IMR-90 (cell line): ENCODE results near the gene GRK2. TPM values are rescaled to one million over a fixed set of nuclear protein-coding genes. Genes with fewer than 3 reads are reported as not detected.

Experiments used
- ATAC-seq: fragments of 200-7000 bp; cut with Tn5 transposase; 2 replicates; pipeline ENCODE4 v1.9.1; 2020; ENCODE audit warnings: low read depth, mild to moderate bottlenecking, moderate library complexity
- BruUV-seq: library from RNA; stranded (reverse); fragments of 400-500 nt; replicated peaks from 2 replicates; lab custom pipeline; 2021; lab: Mats Ljungman, UMichigan
- CTCF ChIA-PET: fragments of 300-600 bp; formaldehyde crosslinking; extraction: SDS; loops from one replicate; lab custom pipeline; 2021; ENCODE audit warnings: antibody characterized with exemption; lab: Yijun Ruan, JAX
- POLR2A ChIA-PET: fragments of 300-600 bp; sonication (Branson Sonifier 250); formaldehyde crosslinking; loops from one replicate; lab custom pipeline; 2022; ENCODE audit warnings: antibody characterized with exemption; ENCODE audit not compliant: unreplicated experiment; lab: Charles Lee
- DNase-seq: peaks from one replicate; pipeline ENCODE4 v3.0.0; 2013
- H2AFZ ChIP-seq: replicated peaks from 2 replicates; pipeline ENCODE3; 2013; ENCODE audit warnings: low read length, mild to moderate bottlenecking; ENCODE audit not compliant: poor library complexity
- H2AK5ac ChIP-seq: 2 replicates; pipeline ENCODE4 v1.6.1; 2013; ENCODE audit warnings: low read depth, low read length, inconsistent platforms
- H2AK9ac ChIP-seq: replicated peaks from 2 replicates; pipeline ENCODE3; 2013; ENCODE audit warnings: mild to moderate bottlenecking, low read depth, low read length, moderate library complexity; ENCODE audit not compliant: poor library complexity
- H2BK120ac ChIP-seq: 2 replicates; pipeline ENCODE4 v1.6.1; 2013; ENCODE audit warnings: low read depth, low read length, inconsistent platforms
- H2BK15ac ChIP-seq: 3 replicates; pipeline ENCODE4 v1.6.1; 2013; ENCODE audit warnings: low read depth, low read length, inconsistent platforms
- H2BK20ac ChIP-seq: 2 replicates; pipeline ENCODE4 v1.6.1; 2013; ENCODE audit warnings: low read depth, mild to moderate bottlenecking, inconsistent platforms, low read length, moderate library complexity
- H2BK5ac ChIP-seq: 2 replicates; pipeline ENCODE4 v1.6.1; 2013; ENCODE audit warnings: mild to moderate bottlenecking, low read depth, low read length, inconsistent platforms; ENCODE audit not compliant: poor library complexity, severe bottlenecking
- H3K14ac ChIP-seq: replicated peaks from 2 replicates; pipeline ENCODE4 v1.6.1; 2013; ENCODE audit warnings: low read depth, low read length, inconsistent platforms
- H3K18ac ChIP-seq: 2 replicates; pipeline ENCODE4 v1.6.1; 2013; ENCODE audit warnings: low read depth, low read length, control low read depth
- H3K23ac ChIP-seq: 2 replicates; pipeline ENCODE4 v1.6.1; 2013; ENCODE audit warnings: low read depth, low read length, inconsistent platforms
- H3K27ac ChIP-seq: 2 replicates; pipeline ENCODE4 v1.5.1; 2013; ENCODE audit warnings: mild to moderate bottlenecking, control low read depth, low read length; ENCODE audit not compliant: insufficient read depth
- H3K27me3 ChIP-seq: 2 replicates; pipeline ENCODE4 v1.6.1; 2013; ENCODE audit warnings: low read length; ENCODE audit not compliant: control insufficient read depth, insufficient read depth
- H3K36me3 ChIP-seq: 2 replicates; pipeline ENCODE4 v1.6.1; 2013; ENCODE audit warnings: low read length, mixed read lengths; ENCODE audit not compliant: control insufficient read depth, insufficient read depth
- H3K4ac ChIP-seq: 2 replicates; pipeline ENCODE4 v1.6.1; 2013; ENCODE audit warnings: low read depth, low read length, inconsistent platforms
- H3K4me1 ChIP-seq: 2 replicates; pipeline ENCODE4 v1.6.1; 2013; ENCODE audit warnings: low read length, mixed read lengths; ENCODE audit not compliant: control insufficient read depth, insufficient read depth
- H3K4me2 ChIP-seq: 2 replicates; pipeline ENCODE4 v1.6.1; 2013; ENCODE audit warnings: low read depth, mild to moderate bottlenecking, control low read depth, low read length, moderate library complexity
- H3K4me3 ChIP-seq: 2 replicates; pipeline ENCODE4 v1.5.1; 2013; ENCODE audit warnings: low read depth, mild to moderate bottlenecking, control low read depth, low read length, moderate library complexity; ENCODE audit not compliant: insufficient read depth
- H3K56ac ChIP-seq: 2 replicates; pipeline ENCODE4 v1.6.1; 2013; ENCODE audit warnings: low read length, inconsistent platforms; ENCODE audit not compliant: insufficient read depth; ENCODE audit errors: extremely low read depth
- H3K79me1 ChIP-seq, 2 experiments: 2 replicates each; pipeline ENCODE4 v1.6.1; 2013; ENCODE audit warnings: low read length in 2 of 2, inconsistent platforms in 1 of 2, low read depth in 1 of 2
- H3K9ac ChIP-seq: 2 replicates; pipeline ENCODE4 v1.6.1; 2013; ENCODE audit warnings: low read depth, low read length, control low read depth
- H3K9me1 ChIP-seq: 2 replicates; pipeline ENCODE4 v1.6.1; 2013; ENCODE audit warnings: low read length, inconsistent platforms; ENCODE audit not compliant: insufficient read depth
- H3K9me3 ChIP-seq: 2 replicates; pipeline ENCODE4 v1.6.1; 2013; ENCODE audit warnings: low read length; ENCODE audit not compliant: control insufficient read depth, insufficient read depth
- H4K20me1 ChIP-seq: 2 replicates; pipeline ENCODE4 v1.6.1; 2013; ENCODE audit warnings: low read length, inconsistent platforms; ENCODE audit not compliant: insufficient read depth
- H4K5ac ChIP-seq: 2 replicates; pipeline ENCODE4 v1.6.1; 2013; ENCODE audit warnings: mild to moderate bottlenecking, low read depth, low read length, control low read depth
- H4K8ac ChIP-seq, 2 experiments: 2 replicates each; pipeline ENCODE4 v1.6.1; 2013; ENCODE audit warnings: low read depth in 2 of 2, low read length in 2 of 2, control low read depth in 1 of 2, inconsistent platforms in 1 of 2
- H4K91ac ChIP-seq: 2 replicates; pipeline ENCODE4 v1.6.1; 2013; ENCODE audit warnings: low read depth, low read length, inconsistent platforms; ENCODE audit not compliant: insufficient read depth
- BHLHE40 ChIP-seq: fragments of 150-350 bp; IDR thresholded peaks from 2 replicates; pipeline ENCODE4 v1.6.1; 2016; ENCODE audit warnings: mild to moderate bottlenecking, low read depth, low read length
- MAFK ChIP-seq: IDR thresholded peaks from 2 replicates; pipeline ENCODE4 v1.6.1; 2012; ENCODE audit warnings: low read depth, low read length, improper control_type of control experiment
- WGBS, 2 experiments: methylation state at CpG; one replicate each; pipeline versions ENCODE4 v1.1.5 to v1.1.7; 2013; ENCODE audit warnings: missing lambda C conversion rate in 2 of 2; ENCODE audit not compliant: insufficient read length in 1 of 2; ENCODE audit errors: extremely low coverage in 2 of 2; 5-methylcytosine and 5-hydroxymethylcytosine counted together
- dilution Hi-C: fragments of 300-500 bp; cut with HindIII; formaldehyde crosslinking; loops from one replicate; pipeline ENCODE4 v1.14.3; 2018; ENCODE audit warnings: low sequenced_read_pairs; ENCODE audit not compliant: unreplicated experiment
- in situ Hi-C: fragments of 300-500 bp; cut with MboI; formaldehyde crosslinking; loops from 3 replicates; pipeline ENCODE4 v1.14.3; 2019; ENCODE audit warnings: low sequenced_read_pairs, inconsistent platforms, mixed read lengths
- intact Hi-C: fragments of 100-400 bp; cut with micrococcal nuclease; formaldehyde crosslinking; loops from 2 replicates; pipeline ENCODE4 v1.10.0; 2022
- polyA plus RNA-seq, 3 experiments: library from polyadenylated mRNA; depleted of rRNA; stranded (reverse); fragments of >200 nt; gene quantifications; 2 replicates each; pipeline ENCODE4 v1.2.3, GENCODE V29; 2012; ENCODE audit warnings: low replicate concordance in 1 of 3
- total RNA-seq: library from RNA; depleted of rRNA; stranded (reverse); fragments of >200 nt; gene quantifications from 2 replicates; pipeline ENCODE4 v1.2.3, GENCODE V29; 2012

The GRK2 gene
- total and polyA plus RNA-seq, 2 of the 4 experiments (the other 2 are of a cell fraction) = 26.7 to 41.8 TPM

GRCh38 chr11:67293090-67293489 is 26.8 kb downstream of the GRK2 start:
- H2BK5ac ChIP-seq = peak overlapping the region; percentile 66
- ChIA-PET POLR2A (interaction anchor here (0.5 kb wide), 1 partner anchor 12 kb away, joined by 3 read pairs; no protein-coding TSS in a partner anchor), CTCF (interaction anchor here (0.6 to 1.6 kb wide), 3 partner anchors 24 to 164 kb away, joined by 3 to 5 read pairs (median 3); no protein-coding TSS in a partner anchor)
- H3K4me2 ChIP-seq = peak overlapping the region; percentile 53; the same call in 1 of the 2 replicates
- H3K18ac ChIP-seq = no peak overlapping the region
- no peak overlapping the region for H4K8ac ChIP-seq
- peaks cover 15% of the 10 kb centered on the region for H4K20me1 ChIP-seq
- H3K36me3 ChIP-seq = peaks cover 31% of the 10 kb centered on the region
- no peak for ATAC-seq
- dilution Hi-C loops = no loop called here
- no peaks in the 10 kb centered on the region for H3K27me3 ChIP-seq
- H3K9me1 ChIP-seq = peaks cover 14% of the 10 kb centered on the region; the same call in 1 of the 2 replicates
- WGBS, 2 experiments = no CpG with 5 or more reads among the region's 3 CpGs
- H3K14ac ChIP-seq = no peak overlapping the region
- no peak overlapping the region for H3K23ac ChIP-seq
- peaks cover 2% of the 10 kb centered on the region; the same call in 1 of the 2 replicates for H3K9me3 ChIP-seq
- H3K27ac ChIP-seq = no peak overlapping the region
- H2AK9ac ChIP-seq = no peak overlapping the region
- no peak overlapping the region for H2AFZ ChIP-seq
- TF ChIP-seq MAFK (no peak), BHLHE40 (peak; percentile 91)
- H3K56ac ChIP-seq = no peak overlapping the region
- H3K4ac ChIP-seq = no peak overlapping the region
- H2BK20ac ChIP-seq = no peak overlapping the region
- no peak overlapping the region for H2BK15ac ChIP-seq
- peaks cover 16% of the 10 kb centered on the region for H3K4me1 ChIP-seq
- H2BK120ac ChIP-seq = no peak overlapping the region
- in situ Hi-C loops = no loop called here
- intact Hi-C loops = no loop called here
- peak; percentile 65 for DNase-seq
- H4K5ac ChIP-seq = no peak overlapping the region
- H3K79me1 ChIP-seq = peaks cover 20 to 55% of the 10 kb centered on the region in 2 experiments
- no peak overlapping the region for H3K9ac ChIP-seq
- H3K4me3 ChIP-seq = no peak overlapping the region
- H4K91ac ChIP-seq = no peak overlapping the region
- BruUV-seq = TSS peak; percentile 23
- no peak overlapping the region for H2AK5ac ChIP-seq
